Stomach (tissue), 4 donors: ENCODE measurements around the gene CFAP221.

ENCODE experiments used
- POLR2A ChIP-seq, 4 donors: fragments of 450-650 bp; IDR thresholded peaks; one replicate each; pipeline ENCODE4 v1.6.1; 2016; ENCODE audit warnings: antibody characterized with exemption in 4 of 4, control low read depth in 2 of 4, mild to moderate bottlenecking in 1 of 4, moderate library complexity in 1 of 4
- TF ChIP-seq, protein P1 (sequence below), 7 experiments: fragments of 450-650 bp in 4 of 7; fragments of 200-600 bp in 3 of 7; sonication (generic) in 3 of 7; IDR thresholded peaks; one replicate each; pipeline ENCODE4 v1.5.1; 2016 to 2019; ENCODE audit warnings: antibody characterized with exemption in 7 of 7, control low read depth in 2 of 7, mild to moderate bottlenecking in 1 of 7

DNA sequence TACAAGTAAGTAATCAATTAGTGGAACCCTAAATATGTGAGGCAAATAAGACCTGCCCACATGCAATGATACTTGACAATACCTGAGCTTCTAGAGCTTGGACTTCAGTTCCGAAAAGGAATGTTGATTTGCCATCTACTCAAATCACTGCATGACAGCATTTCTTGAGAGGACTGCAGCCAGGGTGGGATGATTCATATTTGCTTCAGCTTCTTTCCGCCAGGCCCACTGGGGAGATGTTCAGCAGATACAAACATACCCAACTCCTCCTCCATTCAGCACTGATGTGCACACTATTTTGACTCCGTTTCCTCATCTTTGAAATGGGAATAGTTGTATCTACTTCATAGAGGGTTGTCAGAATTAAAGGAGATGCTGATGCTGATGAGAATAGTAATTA is 106.0 kb downstream of the CFAP221 start:
- TF ChIP-seq POLR2A (IDR thresholded peaks at IDR 0.05) = no peak
- TF ChIP-seq, protein P1, sequence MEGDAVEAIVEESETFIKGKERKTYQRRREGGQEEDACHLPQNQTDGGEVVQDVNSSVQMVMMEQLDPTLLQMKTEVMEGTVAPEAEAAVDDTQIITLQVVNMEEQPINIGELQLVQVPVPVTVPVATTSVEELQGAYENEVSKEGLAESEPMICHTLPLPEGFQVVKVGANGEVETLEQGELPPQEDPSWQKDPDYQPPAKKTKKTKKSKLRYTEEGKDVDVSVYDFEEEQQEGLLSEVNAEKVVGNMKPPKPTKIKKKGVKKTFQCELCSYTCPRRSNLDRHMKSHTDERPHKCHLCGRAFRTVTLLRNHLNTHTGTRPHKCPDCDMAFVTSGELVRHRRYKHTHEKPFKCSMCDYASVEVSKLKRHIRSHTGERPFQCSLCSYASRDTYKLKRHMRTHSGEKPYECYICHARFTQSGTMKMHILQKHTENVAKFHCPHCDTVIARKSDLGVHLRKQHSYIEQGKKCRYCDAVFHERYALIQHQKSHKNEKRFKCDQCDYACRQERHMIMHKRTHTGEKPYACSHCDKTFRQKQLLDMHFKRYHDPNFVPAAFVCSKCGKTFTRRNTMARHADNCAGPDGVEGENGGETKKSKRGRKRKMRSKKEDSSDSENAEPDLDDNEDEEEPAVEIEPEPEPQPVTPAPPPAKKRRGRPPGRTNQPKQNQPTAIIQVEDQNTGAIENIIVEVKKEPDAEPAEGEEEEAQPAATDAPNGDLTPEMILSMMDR (IDR thresholded peaks at IDR 0.05) = no peak
